Neural cell (in vitro differentiated cells): ENCODE data around the gene HERPUD1. TPM values are rescaled to one million over a fixed set of nuclear protein-coding genes. Genes with fewer than 3 reads are reported as not detected.

Source experiments
- H2AFZ ChIP-seq: fragments of 200-600, 300-800 bp; sonication (generic), shearing (Covaris generic); 2 replicates; pipeline ENCODE4 v1.6.0; 2014; ENCODE audit warnings: low read depth, mild to moderate bottlenecking, antibody characterized with exemption, low read length, moderate library complexity
- H3F3A ChIP-seq: fragments of 200-600 bp; shearing (Covaris generic); 2 replicates; pipeline ENCODE4 v1.6.1; 2016; ENCODE audit warnings: mild to moderate bottlenecking, moderate library complexity, mixed read lengths, antibody characterized with exemption, low read length; ENCODE audit not compliant: insufficient read depth, poor library complexity, severe bottlenecking
- H3K27ac ChIP-seq: fragments of 200-600, 300-800 bp; sonication (generic), shearing (Covaris generic); 2 replicates; pipeline ENCODE4 v1.5.1; 2014; ENCODE audit warnings: mild to moderate bottlenecking, low read length, moderate library complexity
- H3K27me3 ChIP-seq: fragments of 300-800, 200-600 bp; sonication (generic), shearing (Covaris generic); 2 replicates; pipeline ENCODE4 v1.6.0; 2014; ENCODE audit warnings: mild to moderate bottlenecking, low read depth, low read length, moderate library complexity; ENCODE audit not compliant: insufficient read depth
- H3K36me3 ChIP-seq: fragments of 300-800, 200-600 bp; sonication (generic), shearing (Covaris generic); 2 replicates; pipeline ENCODE4 v1.5.1; 2014; ENCODE audit warnings: mild to moderate bottlenecking, antibody characterized with exemption, low read length, moderate library complexity; ENCODE audit not compliant: insufficient read depth
- H3K4me2 ChIP-seq: fragments of 300-800, 200-600 bp; sonication (generic), shearing (Covaris generic); 2 replicates; pipeline ENCODE4 v1.6.0; 2014; ENCODE audit warnings: mild to moderate bottlenecking, low read length
- H3K4me3 ChIP-seq: fragments of 300-800, 200-600 bp; sonication (generic), shearing (Covaris generic); 2 replicates; pipeline ENCODE4 v1.5.1; 2014; ENCODE audit warnings: mild to moderate bottlenecking, low read length, moderate library complexity
- H3K79me2 ChIP-seq: fragments of 200-600 bp; shearing (Covaris generic); replicated peaks from 2 replicates; pipeline ENCODE4 v1.6.0; 2014; ENCODE audit warnings: mild to moderate bottlenecking, low read length, moderate library complexity; ENCODE audit not compliant: insufficient read depth
- H3K9ac ChIP-seq: fragments of 300-800, 200-600 bp; sonication (generic), shearing (Covaris generic); 2 replicates; pipeline ENCODE4 v1.6.1; 2016; ENCODE audit warnings: mild to moderate bottlenecking, low read length, mixed read lengths
- H3K9me2 ChIP-seq: fragments of 200-600 bp; shearing (Covaris generic); 2 replicates; pipeline ENCODE4 v1.6.1; 2016; ENCODE audit warnings: mild to moderate bottlenecking, low read length, mixed read lengths; ENCODE audit not compliant: insufficient read depth
- H3K9me3 ChIP-seq: fragments of 200-600, 300-800 bp; sonication (generic), shearing (Covaris generic); 2 replicates; pipeline ENCODE4 v1.6.1; 2016; ENCODE audit warnings: mild to moderate bottlenecking, mixed run types, low read length, moderate library complexity, mixed read lengths
- H4K20me1 ChIP-seq: fragments of 200-600 bp; shearing (Covaris generic); 2 replicates; pipeline ENCODE4 v1.6.1; 2016; ENCODE audit warnings: mild to moderate bottlenecking, mixed run types; ENCODE audit not compliant: insufficient read depth
- EP300 ChIP-seq: fragments of 450-650 bp; conservative IDR thresholded peaks from 2 replicates; pipeline ENCODE4 v1.6.1; 2014; ENCODE audit warnings: antibody characterized with exemption, mild to moderate bottlenecking, moderate library complexity; ENCODE audit not compliant: poor library complexity, severe bottlenecking
- EZH2 ChIP-seq: fragments of 200-600, 300-800 bp; shearing (Covaris generic), sonication (generic); IDR thresholded peaks from 2 replicates; pipeline ENCODE4 v1.6.1; 2014; ENCODE audit warnings: antibody characterized with exemption, low read length, borderline replicate concordance, mild to moderate bottlenecking; ENCODE audit not compliant: insufficient read depth, poor library complexity, severe bottlenecking
- MXI1 ChIP-seq: fragments of 450-650 bp; conservative IDR thresholded peaks from 2 replicates; pipeline ENCODE4 v1.6.1; 2014; ENCODE audit warnings: antibody characterized with exemption, mild to moderate bottlenecking; ENCODE audit not compliant: poor library complexity, severe bottlenecking
- POLR2AphosphoS5 ChIP-seq: IDR thresholded peaks from 2 replicates; pipeline ENCODE4 v1.6.1; 2012
- RAD21 ChIP-seq: fragments of 450-650 bp; conservative IDR thresholded peaks from 2 replicates; pipeline ENCODE4 v1.6.1; 2014; ENCODE audit warnings: antibody characterized with exemption, mild to moderate bottlenecking, moderate library complexity
- SMC3 ChIP-seq: fragments of 450-650 bp; conservative IDR thresholded peaks from 2 replicates; pipeline ENCODE4 v1.6.1; 2014; ENCODE audit warnings: antibody characterized with exemption, mild to moderate bottlenecking, moderate library complexity; ENCODE audit not compliant: poor library complexity
- TAF1 ChIP-seq: IDR thresholded peaks from 2 replicates; pipeline ENCODE4 v1.6.1; 2012; ENCODE audit warnings: low read depth
- polyA plus RNA-seq: library from polyadenylated mRNA; depleted of rRNA; stranded (reverse); fragments of >200 nt; gene quantifications from 2 replicates; pipeline ENCODE4 v1.2.3, GENCODE V29; 2014
- TF ChIP-seq, protein P1 (sequence below): IDR thresholded peaks from 2 replicates; pipeline ENCODE4 v1.6.1; 2012; ENCODE audit warnings: borderline replicate concordance
- TF ChIP-seq, protein P2 (sequence below): fragments of 450-650 bp; IDR thresholded peaks from 2 replicates; pipeline ENCODE4 v1.5.1; 2014; ENCODE audit warnings: antibody characterized with exemption, mild to moderate bottlenecking, moderate library complexity; ENCODE audit not compliant: poor library complexity, severe bottlenecking

HERPUD1 gene
- polyA plus RNA-seq, 1 donor from 2014 or later = 76.0 TPM

DNA sequence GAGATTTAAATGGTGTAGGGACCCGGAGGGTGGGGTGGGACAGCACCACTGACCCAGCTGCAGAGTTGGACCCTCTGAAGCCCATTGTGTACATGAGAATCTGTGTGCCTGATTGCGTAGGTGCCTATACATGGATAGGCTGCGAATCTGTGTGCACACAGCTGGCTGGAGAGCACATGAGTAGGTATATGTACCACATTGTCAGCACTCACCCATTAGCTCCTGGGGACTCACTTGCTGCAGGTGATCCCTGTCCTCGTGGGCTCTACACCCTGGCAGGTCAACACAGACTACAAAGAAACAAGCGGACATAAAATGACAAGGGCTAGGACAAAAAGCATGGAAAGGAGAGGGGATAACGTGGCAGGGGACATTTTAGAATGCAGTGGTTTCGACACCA lies 18.5 kb downstream of the HERPUD1 start:
- H3K27ac ChIP-seq = no peak overlapping the region
- H3K4me3 ChIP-seq = no peak overlapping the region
- H3K9me3 ChIP-seq = no peaks in the 10 kb centered on the region
- H3K36me3 ChIP-seq = no peaks in the 10 kb centered on the region
- H2AFZ ChIP-seq = no peak overlapping the region
- no peaks in the 10 kb centered on the region for H3F3A ChIP-seq
- TF ChIP-seq EP300 (no peak), MXI1 (no peak), SMC3 (no peak), RAD21 (no peak)
- TF ChIP-seq, protein P1, sequence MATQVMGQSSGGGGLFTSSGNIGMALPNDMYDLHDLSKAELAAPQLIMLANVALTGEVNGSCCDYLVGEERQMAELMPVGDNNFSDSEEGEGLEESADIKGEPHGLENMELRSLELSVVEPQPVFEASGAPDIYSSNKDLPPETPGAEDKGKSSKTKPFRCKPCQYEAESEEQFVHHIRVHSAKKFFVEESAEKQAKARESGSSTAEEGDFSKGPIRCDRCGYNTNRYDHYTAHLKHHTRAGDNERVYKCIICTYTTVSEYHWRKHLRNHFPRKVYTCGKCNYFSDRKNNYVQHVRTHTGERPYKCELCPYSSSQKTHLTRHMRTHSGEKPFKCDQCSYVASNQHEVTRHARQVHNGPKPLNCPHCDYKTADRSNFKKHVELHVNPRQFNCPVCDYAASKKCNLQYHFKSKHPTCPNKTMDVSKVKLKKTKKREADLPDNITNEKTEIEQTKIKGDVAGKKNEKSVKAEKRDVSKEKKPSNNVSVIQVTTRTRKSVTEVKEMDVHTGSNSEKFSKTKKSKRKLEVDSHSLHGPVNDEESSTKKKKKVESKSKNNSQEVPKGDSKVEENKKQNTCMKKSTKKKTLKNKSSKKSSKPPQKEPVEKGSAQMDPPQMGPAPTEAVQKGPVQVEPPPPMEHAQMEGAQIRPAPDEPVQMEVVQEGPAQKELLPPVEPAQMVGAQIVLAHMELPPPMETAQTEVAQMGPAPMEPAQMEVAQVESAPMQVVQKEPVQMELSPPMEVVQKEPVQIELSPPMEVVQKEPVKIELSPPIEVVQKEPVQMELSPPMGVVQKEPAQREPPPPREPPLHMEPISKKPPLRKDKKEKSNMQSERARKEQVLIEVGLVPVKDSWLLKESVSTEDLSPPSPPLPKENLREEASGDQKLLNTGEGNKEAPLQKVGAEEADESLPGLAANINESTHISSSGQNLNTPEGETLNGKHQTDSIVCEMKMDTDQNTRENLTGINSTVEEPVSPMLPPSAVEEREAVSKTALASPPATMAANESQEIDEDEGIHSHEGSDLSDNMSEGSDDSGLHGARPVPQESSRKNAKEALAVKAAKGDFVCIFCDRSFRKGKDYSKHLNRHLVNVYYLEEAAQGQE = no peak
- H3K9ac ChIP-seq = no peak overlapping the region
- no peaks in the 10 kb centered on the region for H3K79me2 ChIP-seq
- no peaks in the 10 kb centered on the region for H3K27me3 ChIP-seq
- H3K9me2 ChIP-seq = no peaks in the 10 kb centered on the region
- no peak overlapping the region for H3K4me2 ChIP-seq
- H4K20me1 ChIP-seq = no peaks in the 10 kb centered on the region

DNA sequence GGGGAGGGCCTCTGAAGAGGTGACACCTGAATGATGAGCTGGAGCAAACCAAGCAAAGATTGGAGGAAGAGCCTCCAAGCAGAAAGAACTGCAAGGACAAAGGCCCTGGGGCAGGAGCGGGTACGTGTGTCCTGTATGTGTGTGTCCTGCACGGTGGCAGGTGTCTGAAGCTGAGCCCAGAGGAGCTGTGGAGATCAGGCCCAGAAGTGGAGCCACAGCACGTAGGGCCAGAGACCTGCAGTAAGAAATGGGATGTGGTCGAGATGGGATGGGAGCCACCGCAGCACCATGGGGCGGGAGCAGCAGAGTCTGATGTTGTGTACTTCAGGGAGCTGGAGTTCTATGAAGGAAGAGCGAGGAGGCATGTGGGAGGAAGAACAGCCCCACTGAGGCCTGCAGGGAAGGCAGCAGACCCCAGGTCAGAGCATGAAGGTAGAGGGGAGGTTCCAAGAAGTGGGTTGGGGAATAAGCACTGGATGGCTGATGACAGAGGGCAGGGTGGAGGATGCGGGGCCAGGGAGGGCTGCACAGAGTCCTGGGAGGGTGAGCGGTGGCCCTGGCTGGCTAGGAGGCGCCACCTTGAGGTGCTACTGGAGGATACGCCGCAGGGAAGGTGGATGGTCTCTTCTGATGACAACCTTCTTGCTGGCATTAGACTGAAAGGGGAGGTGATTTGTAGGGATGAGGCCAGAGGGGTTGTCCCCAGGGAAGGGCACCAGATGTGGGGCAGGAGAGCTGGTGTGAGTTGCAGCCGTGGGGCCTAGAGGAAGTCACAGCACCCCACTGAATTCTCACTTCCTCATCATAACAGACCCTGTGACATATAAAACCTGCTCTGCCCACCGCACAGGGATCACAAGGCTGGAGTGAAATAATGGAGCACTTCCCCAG lies 19.2 kb downstream of the HERPUD1 start:
- TF ChIP-seq, protein P2, sequence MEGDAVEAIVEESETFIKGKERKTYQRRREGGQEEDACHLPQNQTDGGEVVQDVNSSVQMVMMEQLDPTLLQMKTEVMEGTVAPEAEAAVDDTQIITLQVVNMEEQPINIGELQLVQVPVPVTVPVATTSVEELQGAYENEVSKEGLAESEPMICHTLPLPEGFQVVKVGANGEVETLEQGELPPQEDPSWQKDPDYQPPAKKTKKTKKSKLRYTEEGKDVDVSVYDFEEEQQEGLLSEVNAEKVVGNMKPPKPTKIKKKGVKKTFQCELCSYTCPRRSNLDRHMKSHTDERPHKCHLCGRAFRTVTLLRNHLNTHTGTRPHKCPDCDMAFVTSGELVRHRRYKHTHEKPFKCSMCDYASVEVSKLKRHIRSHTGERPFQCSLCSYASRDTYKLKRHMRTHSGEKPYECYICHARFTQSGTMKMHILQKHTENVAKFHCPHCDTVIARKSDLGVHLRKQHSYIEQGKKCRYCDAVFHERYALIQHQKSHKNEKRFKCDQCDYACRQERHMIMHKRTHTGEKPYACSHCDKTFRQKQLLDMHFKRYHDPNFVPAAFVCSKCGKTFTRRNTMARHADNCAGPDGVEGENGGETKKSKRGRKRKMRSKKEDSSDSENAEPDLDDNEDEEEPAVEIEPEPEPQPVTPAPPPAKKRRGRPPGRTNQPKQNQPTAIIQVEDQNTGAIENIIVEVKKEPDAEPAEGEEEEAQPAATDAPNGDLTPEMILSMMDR = peak; percentile 12
- TF ChIP-seq POLR2AphosphoS5 = no peak
- Histone ChIP-seq H2AFZ (no peak overlapping the region), H3K27ac (no peak overlapping the region)

DNA sequence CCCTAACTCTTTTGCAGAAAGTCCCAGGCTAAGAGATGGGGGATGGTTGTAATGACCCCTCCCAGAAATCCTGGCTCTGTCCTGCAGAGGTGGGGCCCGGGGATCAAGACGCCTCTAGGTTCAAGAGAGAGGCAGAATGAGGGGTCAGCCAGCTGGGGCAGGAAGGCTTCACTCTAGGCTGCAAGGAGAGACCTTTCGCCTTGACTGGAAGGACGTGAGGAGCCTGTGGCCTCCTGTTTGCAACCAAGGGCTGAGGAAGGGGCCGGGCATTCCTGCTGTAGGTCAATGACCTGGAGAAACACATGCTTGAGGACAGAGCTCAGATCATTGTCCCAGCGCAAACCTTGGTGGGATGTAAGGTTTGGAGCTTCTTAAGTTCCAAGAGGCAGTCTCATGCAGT lies 21.1 kb downstream of the HERPUD1 start:
- no peak overlapping the region for H3K27ac ChIP-seq
- H3K4me2 ChIP-seq = no peak overlapping the region
- H4K20me1 ChIP-seq = no peaks in the 10 kb centered on the region
- no peak overlapping the region for H3K9ac ChIP-seq
- no peak overlapping the region for H2AFZ ChIP-seq
- no peaks in the 10 kb centered on the region for H3F3A ChIP-seq
- no peaks in the 10 kb centered on the region for H3K79me2 ChIP-seq
- no peaks in the 10 kb centered on the region for H3K9me2 ChIP-seq
- H3K27me3 ChIP-seq = no peaks in the 10 kb centered on the region
- H3K36me3 ChIP-seq = no peaks in the 10 kb centered on the region
- TF ChIP-seq RAD21 (no peak), EZH2 (no peak), SMC3 (no peak), MXI1 (no peak), TAF1 (no peak), POLR2AphosphoS5 (no peak), EP300 (no peak)
- TF ChIP-seq, protein P1 = no peak
- TF ChIP-seq, protein P2 = no peak
- H3K9me3 ChIP-seq = no peaks in the 10 kb centered on the region
- H3K4me3 ChIP-seq = no peak overlapping the region

More for the DNA sequence above, 19.2 kb downstream of the HERPUD1 start:
- no peaks in the 10 kb centered on the region for H3K9me2 ChIP-seq
- H3K36me3 ChIP-seq = no peaks in the 10 kb centered on the region
- no peaks in the 10 kb centered on the region for H3K9me3 ChIP-seq
- H3K4me2 ChIP-seq = no peak overlapping the region
- no peaks in the 10 kb centered on the region for H3K79me2 ChIP-seq
- H3F3A ChIP-seq = no peaks in the 10 kb centered on the region
- H3K9ac ChIP-seq = no peak overlapping the region
- H4K20me1 ChIP-seq = no peaks in the 10 kb centered on the region
- no peaks in the 10 kb centered on the region for H3K27me3 ChIP-seq
- no peak overlapping the region for H3K4me3 ChIP-seq
